ENCODE data around the gene DUSP15. TPM values are rescaled to one million over a fixed set of nuclear protein-coding genes. Genes with fewer than 3 reads are reported as not detected.

The DUSP15 gene
- total and polyA plus RNA-seq, 4 donors, result 0.35 to 0.61 (median 0.42) TPM; not detected in 1

GRCh38 chr20:31919410-31920155 is 49.3 kb upstream of the DUSP15 start:
- Histone ChIP-seq H3K27ac (ENCODE audit: low read depth in 1 of 2, low read length in 2 of 2) (no peak overlapping the region), H3K27me3 (ENCODE audit: control insufficient read depth in 4 of 4, insufficient read depth in 4 of 4, low read length in 3 of 4) (peaks cover 0 to 7% (median 0%) of the 10 kb centered on the region in 4 donors), H3K4me3 (ENCODE audit: low read depth in 1 of 3, low read length in 3 of 3) (no peak overlapping the region), H3K4me1 (ENCODE audit: control insufficient read depth in 4 of 4, insufficient read depth in 4 of 4, low read length in 3 of 4) (no peaks in the 10 kb centered on the region), H3K9ac (ENCODE audit: low read depth in 1 of 2, low read length in 2 of 2) (no peak overlapping the region), H3K9me3 (ENCODE audit: control insufficient read depth in 4 of 4, low read length in 3 of 4) (no peaks in the 10 kb centered on the region), H3K36me3 (ENCODE audit: control insufficient read depth in 4 of 4, insufficient read depth in 3 of 4, low read depth in 1 of 4, low read length in 3 of 4) (no peaks in the 10 kb centered on the region)
- WGBS, result 60% methylated on average over 6 of the region's 6 CpGs
- DNase-seq (ENCODE audit: low spot score), result no peak
- TF ChIP-seq TAF1 (conservative IDR thresholded peaks at IDR 0.05) (no peak), FOXA2 (IDR thresholded peaks at IDR 0.05) (no peak), FOXA1 (IDR thresholded peaks at IDR 0.05) (no peak), EGR1 (IDR thresholded peaks at IDR 0.05; ENCODE audit: low read depth in 2 of 2) (no peak), NR2F2 (IDR thresholded peaks at IDR 0.05) (no peak), REST (IDR thresholded peaks at IDR 0.05) (no peak), GABPA (IDR thresholded peaks at IDR 0.05 in 1 of 2, conservative IDR thresholded peaks at IDR 0.05 in 1 of 2) (no peak), ZBTB33 (IDR thresholded peaks at IDR 0.05) (no peak), RAD21 (IDR thresholded peaks at IDR 0.05) (no peak), ATF3 (IDR thresholded peaks at IDR 0.05) (no peak), YY1 (IDR thresholded peaks at IDR 0.05) (no peak), RXRA (IDR thresholded peaks at IDR 0.05) (no peak), HNF4A (conservative IDR thresholded peaks at IDR 0.05) (no peak), JUND (IDR thresholded peaks at IDR 0.05) (no peak), SP1 (IDR thresholded peaks at IDR 0.05) (no peak), HNF4G (IDR thresholded peaks at IDR 0.05) (no peak), MAX (IDR thresholded peaks at IDR 0.05) (no peak), CTCF (IDR thresholded peaks at IDR 0.05; ENCODE audit: low read depth, low read length, missing input control) (no peak)
